Embryonic facial prominence (tissue), 1 donor: ENCODE data around the gene INA.

Experiments
- DNase-seq: peaks from one replicate; pipeline ENCODE4 v3.0.0-alpha.2; 2016; ENCODE audit errors: extremely low spot score

The INA gene

GRCh38 chr10:103273041-103273441, 3.9 kb upstream of the INA start:
- DNase-seq, result no peak

- DNase-seq, result no peak
Observed at GRCh38 chr10:103276251-103276895, 565 bp upstream of the INA start.

GRCh38 chr10:103277713-103278536, 987 bp downstream of the INA start:
- no peak for DNase-seq

- no peak for DNase-seq
Observed at GRCh38 chr10:103278537-103278823, 1.5 kb downstream of the INA start.

- DNase-seq, result no peak
Observed at GRCh38 chr10:103278862-103279298, 1.9 kb downstream of the INA start.

GRCh38 chr10:103280031-103280430, 3.1 kb downstream of the INA start:
- DNase-seq, result no peak

- DNase-seq, result no peak
Observed at GRCh38 chr10:103280506-103280905, 3.6 kb downstream of the INA start.

GRCh38 chr10:103281753-103282152, 4.8 kb downstream of the INA start:
- no peak for DNase-seq

GRCh38 chr10:103282961-103283360, 6.0 kb downstream of the INA start:
- no peak for DNase-seq

GRCh38 chr10:103284170-103284569, 7.2 kb downstream of the INA start:
- DNase-seq, result no peak

GRCh38 chr10:103287992-103288391, 11.1 kb downstream of the INA start:
- DNase-seq, result no peak

GRCh38 chr10:103291588-103291987, 14.7 kb downstream of the INA start:
- DNase-seq, result no peak

GRCh38 chr10:103295374-103296015, 18.6 kb downstream of the INA start:
- DNase-seq, result no peak

- no peak for DNase-seq
Observed at GRCh38 chr10:103307594-103307993, 30.7 kb downstream of the INA start.

- DNase-seq, result no peak
Observed at GRCh38 chr10:103310197-103310596, 33.3 kb downstream of the INA start.

GRCh38 chr10:103316087-103316486, 39.1 kb downstream of the INA start:
- DNase-seq, result no peak

- no peak for DNase-seq
Observed at GRCh38 chr10:103327906-103328305, 51.0 kb downstream of the INA start.

GRCh38 chr10:103333934-103334520, 57.1 kb downstream of the INA start:
- no peak for DNase-seq

- no peak for DNase-seq
Observed at GRCh38 chr10:103334567-103334966, 57.6 kb downstream of the INA start.

- no peak for DNase-seq
Observed at GRCh38 chr10:103336370-103336769, 59.4 kb downstream of the INA start.
